Panc1 (cell line): ENCODE results near the gene RPEL1. TPM values are rescaled to one million over a fixed set of nuclear protein-coding genes. Genes with fewer than 3 reads are reported as not detected.
"Not testable (repeated sequence)": the region's sequence is repeated elsewhere in the genome, so short reads cannot be mapped to it uniquely, and the experiment has no call there.

Source experiments
- ATAC-seq: fragments of 200-7000 bp; cut with Tn5 transposase; 2 replicates; pipeline ENCODE4 v1.9.1; 2020; ENCODE audit warnings: mild to moderate bottlenecking, moderate library complexity
- BruUV-seq: library from RNA; stranded (reverse); fragments of 400-500 nt; replicated peaks from 2 replicates; lab custom pipeline; 2021; lab: Mats Ljungman, UMichigan
- CTCF ChIA-PET: fragments of 300-600 bp; sonication (Branson Sonifier 250); formaldehyde crosslinking; loops from one replicate; lab custom pipeline; 2022; ENCODE audit warnings: antibody characterized with exemption; lab: Charles Lee
- POLR2A ChIA-PET: fragments of 300-600 bp; sonication (Branson Sonifier 250); formaldehyde crosslinking; loops from one replicate; lab custom pipeline; 2022; ENCODE audit warnings: antibody characterized with exemption; lab: Charles Lee
- DNase-seq: peaks from one replicate; pipeline ENCODE4 v3.0.0-alpha.2; 2010; ENCODE audit warnings: low read depth, low spot score
- H3K27ac ChIP-seq: 2 replicates; pipeline ENCODE4 v1.5.1; 2011; ENCODE audit warnings: mild to moderate bottlenecking, low read length, inconsistent platforms
- H3K27me3 ChIP-seq: fragments of 200-500 bp; sonication (Bioruptor generic); 2 replicates; pipeline ENCODE4 v1.6.0; 2014; ENCODE audit warnings: low read length, inconsistent platforms; ENCODE audit not compliant: control insufficient read depth, insufficient read depth
- H3K36me3 ChIP-seq: fragments of 200-500 bp; sonication (Bioruptor generic); 2 replicates; pipeline ENCODE4 v1.5.1; 2014; ENCODE audit warnings: inconsistent platforms, mild to moderate bottlenecking, low read length, moderate library complexity; ENCODE audit not compliant: control insufficient read depth, insufficient read depth
- H3K4me1 ChIP-seq: 2 replicates; pipeline ENCODE4 v1.5.1; 2011; ENCODE audit warnings: inconsistent platforms, mild to moderate bottlenecking, low read length, moderate library complexity; ENCODE audit not compliant: control insufficient read depth, insufficient read depth
- H3K4me3 ChIP-seq, 2 experiments: 2 replicates each; pipeline ENCODE4 v1.5.1; 2011 to 2012; ENCODE audit warnings: low read depth in 2 of 2, low read length in 2 of 2, mild to moderate bottlenecking in 2 of 2, inconsistent platforms in 1 of 2, moderate library complexity in 1 of 2
- H3K9me3 ChIP-seq: fragments of 200-500 bp; sonication (Bioruptor generic); 2 replicates; pipeline ENCODE4 v1.5.1; 2014; ENCODE audit warnings: low read depth, mild to moderate bottlenecking, inconsistent platforms, low read length, moderate library complexity; ENCODE audit not compliant: control insufficient read depth, insufficient read depth
- CTCF ChIP-seq: fragments of 450-650 bp; IDR thresholded peaks from 2 replicates; pipeline ENCODE4 v1.5.1; 2017; ENCODE audit warnings: mild to moderate bottlenecking
- POLR2AphosphoS5 ChIP-seq: IDR thresholded peaks from 2 replicates; pipeline ENCODE4 v1.6.1; 2012; ENCODE audit warnings: mild to moderate bottlenecking, low read depth, low read length, moderate library complexity
- REST ChIP-seq, 2 experiments: IDR thresholded peaks; 2 replicates each; pipeline ENCODE4 v1.6.1; 2011 to 2012; ENCODE audit warnings: low read depth in 2 of 2, control low read depth in 1 of 2, low read length in 1 of 2, mild to moderate bottlenecking in 1 of 2, moderate library complexity in 1 of 2; ENCODE audit not compliant: insufficient read depth in 1 of 2
- SIN3A ChIP-seq: IDR thresholded peaks from 2 replicates; pipeline ENCODE4 v1.6.1; 2012; ENCODE audit warnings: low read depth, mild to moderate bottlenecking, low read length, moderate library complexity, borderline replicate concordance; ENCODE audit not compliant: insufficient read depth
- TCF7L2 ChIP-seq: IDR thresholded peaks from 2 replicates; pipeline ENCODE4 v1.6.1; 2011; ENCODE audit warnings: mild to moderate bottlenecking, low read depth, low read length, inconsistent platforms
- in situ Hi-C: cut with HindIII; loops from 2 replicates; pipeline ENCODE4 v1.10.0; 2016; ENCODE audit warnings: low sequenced_read_pairs, low pct_unique_long_range_greater_than_20kb
- intact Hi-C: fragments of 100-400 bp; cut with micrococcal nuclease; formaldehyde crosslinking; loops from one replicate; pipeline ENCODE4 v1.10.0; 2022; ENCODE audit not compliant: unreplicated experiment
- total RNA-seq: library from RNA; stranded (reverse); gene quantifications from one replicate; pipeline ENCODE4 v1.2.1, GENCODE V29; 2021; ENCODE audit not compliant: unreplicated experiment

Gene RPEL1
- total RNA-seq, 1 experiment from 2014 or later = 0.10 TPM

GRCh38 chr10:103215601-103216000 lies 30.1 kb upstream of the RPEL1 start:
- in situ Hi-C loops (no loop called here), intact Hi-C loops (no loop called here)
- ChIA-PET POLR2A (no interaction called here), CTCF (no interaction called here)
- DNase-seq (no peak), ATAC-seq (no peak)
- no peaks in the 10 kb centered on the region for H3K36me3 ChIP-seq
- peaks cover 11% of the 10 kb centered on the region; the same call in 1 of the 2 replicates for H3K9me3 ChIP-seq
- no peaks in the 10 kb centered on the region for H3K4me1 ChIP-seq
- no peaks in the 10 kb centered on the region for H3K27me3 ChIP-seq
- peak overlapping the region; percentile 60 for H3K27ac ChIP-seq
- no TSS peak for BruUV-seq
- no peak for TF ChIP-seq POLR2AphosphoS5
- TF ChIP-seq TCF7L2 = no peak
- no peak for TF ChIP-seq SIN3A
- TF ChIP-seq CTCF = no peak
- TF ChIP-seq REST (IDR thresholded peaks at IDR 0.05; ENCODE audit: insufficient read depth in 1 of 2, low read depth in 2 of 2, low read length in 1 of 2) = no peak
- no peak overlapping the region for H3K4me3 ChIP-seq

- BruUV-seq, CTCF ChIA-PET, ATAC-seq, H3K36me3 ChIP-seq, in situ Hi-C loops, DNase-seq, POLR2A ChIA-PET, intact Hi-C loops, H3K4me3 ChIP-seq, H3K27me3 ChIP-seq, H3K4me1 ChIP-seq: not testable (repeated sequence)
- peak; percentile 32; the same call in 1 of the 2 replicates for TF ChIP-seq TCF7L2
- Histone ChIP-seq H3K9me3 (peaks cover 11% of the 10 kb centered on the region; the same call in 1 of the 2 replicates), H3K27ac (peak overlapping the region; percentile 73)
These were observed 29.3 kb upstream of the RPEL1 start for GRCh38 chr10:103216362-103216761.

GRCh38 chr10:103224133-103224532 lies 21.6 kb upstream of the RPEL1 start:
- ATAC-seq (no peak), DNase-seq (no peak)
- TF ChIP-seq CTCF (no peak), SIN3A (no peak), POLR2AphosphoS5 (no peak), TCF7L2 (no peak), REST (IDR thresholded peaks at IDR 0.05; ENCODE audit: insufficient read depth in 1 of 2, low read depth in 2 of 2, low read length in 1 of 2) (no peak)
- ChIA-PET POLR2A (no interaction called here), CTCF (no interaction called here)
- Histone ChIP-seq H3K4me1 (peaks cover 12% of the 10 kb centered on the region), H3K27ac (no peak overlapping the region), H3K4me3 (no peak overlapping the region), H3K9me3 (no peaks in the 10 kb centered on the region), H3K36me3 (no peaks in the 10 kb centered on the region), H3K27me3 (no peaks in the 10 kb centered on the region)
- intact Hi-C loops (no loop called here), in situ Hi-C loops (no loop called here)
- no TSS peak for BruUV-seq

- H3K4me1 ChIP-seq = peaks cover 18% of the 10 kb centered on the region
- CTCF ChIA-PET, intact Hi-C loops, H3K36me3 ChIP-seq, H3K27ac ChIP-seq, BruUV-seq, H3K27me3 ChIP-seq, H3K9me3 ChIP-seq, ATAC-seq, DNase-seq, in situ Hi-C loops, H3K4me3 ChIP-seq, POLR2A ChIA-PET: not testable (repeated sequence)
These were observed 21.0 kb upstream of the RPEL1 start for GRCh38 chr10:103224721-103225120.
